Stimulated activated CD4-positive, alpha-beta T cell treated with anti-CD3 and anti-CD28 coated beads, Interleukin-2, amount 100 ng/mL, for 48 hours (primary cell): ENCODE data around the gene CDK4.
"Not testable (repeated sequence)": the region's sequence is repeated elsewhere in the genome, so short reads cannot be mapped to it uniquely, and the experiment has no call there.

Source experiments
- DNase-seq, 2 donors: peaks; one replicate each; pipeline ENCODE4 v3.0.0-alpha.2; 2020

The CDK4 gene

GRCh38 chr12:57724003-57724935 is 27.8 kb downstream of the CDK4 start:
- DNase-seq = no peak

- no peak for DNase-seq
Observed at GRCh38 chr12:57723630-57723962, 28.5 kb downstream of the CDK4 start.

GRCh38 chr12:57722716-57723629 is 29.1 kb downstream of the CDK4 start:
- no peak for DNase-seq

DNA sequence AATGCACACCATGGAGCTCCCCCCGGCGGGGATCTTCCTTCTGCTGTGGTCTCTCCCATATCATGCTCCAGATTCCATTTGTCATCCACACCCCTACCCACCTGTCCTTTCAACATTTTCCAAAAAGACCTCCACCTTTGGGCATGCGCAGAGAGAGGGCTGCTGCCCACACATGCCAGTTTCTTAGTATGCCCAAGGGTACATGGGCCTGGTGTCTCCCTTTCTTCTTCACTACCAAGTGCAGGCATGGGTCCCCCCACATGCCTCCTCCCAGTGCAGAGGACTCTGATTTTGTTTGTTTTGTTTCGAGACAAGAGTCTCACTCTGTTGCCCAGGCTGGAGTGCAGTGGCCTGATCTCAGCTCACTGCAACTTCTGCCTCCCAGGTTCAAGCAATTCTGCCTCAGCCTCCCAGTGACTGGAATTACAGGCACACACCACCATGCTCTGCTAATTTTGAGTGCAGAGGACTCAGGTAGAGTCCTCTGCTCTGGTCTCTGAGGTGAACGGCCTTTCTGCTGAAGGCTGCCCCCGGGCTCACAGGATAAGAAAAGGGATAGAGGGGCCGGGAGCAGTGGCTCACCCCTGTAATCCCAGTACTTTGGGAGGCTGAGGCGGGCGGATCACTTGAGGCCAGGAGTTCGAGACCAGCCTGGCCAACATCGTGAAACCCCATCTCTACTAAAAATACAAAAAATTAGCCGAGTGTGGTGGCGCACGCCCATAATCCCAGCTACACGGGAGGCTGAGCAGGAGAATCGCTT is 30.1 kb downstream of the CDK4 start:
- DNase-seq = not testable (repeated sequence)

DNA sequence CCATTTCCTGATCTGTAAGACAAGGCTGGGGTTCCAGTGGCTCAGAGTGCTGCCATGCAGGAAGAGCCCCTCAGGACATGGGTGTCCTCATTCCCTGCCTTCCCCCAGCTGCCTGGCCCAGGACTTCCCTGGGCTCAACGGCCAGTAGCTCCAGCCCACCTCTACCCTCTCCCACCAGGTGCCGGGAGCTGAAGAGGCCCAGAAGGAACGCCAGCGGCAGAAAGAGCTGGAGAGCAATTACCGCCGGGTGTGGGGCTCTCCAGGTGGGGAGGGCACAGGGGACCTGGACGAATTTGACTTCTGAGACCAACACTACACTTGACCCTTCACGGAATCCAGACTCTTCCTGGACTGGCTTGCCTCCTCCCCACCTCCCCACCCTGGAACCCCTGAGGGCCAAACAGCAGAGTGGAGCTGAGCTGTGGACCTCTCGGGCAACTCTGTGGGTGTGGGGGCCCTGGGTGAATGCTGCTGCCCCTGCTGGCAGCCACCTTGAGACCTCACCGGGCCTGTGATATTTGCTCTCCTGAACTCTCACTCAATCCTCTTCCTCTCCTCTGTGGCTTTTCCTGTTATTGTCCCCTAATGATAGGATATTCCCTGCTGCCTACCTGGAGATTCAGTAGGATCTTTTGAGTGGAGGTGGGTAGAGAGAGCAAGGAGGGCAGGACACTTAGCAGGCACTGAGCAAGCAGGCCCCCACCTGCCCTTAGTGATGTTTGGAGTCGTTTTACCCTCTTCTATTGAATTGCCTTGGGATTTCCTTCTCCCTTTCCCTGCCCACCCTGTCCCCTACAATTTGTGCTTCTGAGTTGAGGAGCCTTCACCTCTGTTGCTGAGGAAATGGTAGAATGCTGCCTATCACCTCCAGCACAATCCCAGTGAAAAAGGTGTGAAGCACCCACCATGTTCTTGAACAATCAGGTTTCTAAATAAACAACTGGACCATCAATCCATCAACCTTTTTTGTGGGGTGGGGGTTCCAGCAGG is 31.2 kb downstream of the CDK4 start:
- no peak for DNase-seq

- DNase-seq = no peak
Observed at GRCh38 chr12:57719777-57720605, 32.1 kb downstream of the CDK4 start.

- DNase-seq = no peak
Observed at GRCh38 chr12:57718641-57719528, 33.2 kb downstream of the CDK4 start.

GRCh38 chr12:57717846-57718640 is 34.1 kb downstream of the CDK4 start:
- DNase-seq = no peak

DNA sequence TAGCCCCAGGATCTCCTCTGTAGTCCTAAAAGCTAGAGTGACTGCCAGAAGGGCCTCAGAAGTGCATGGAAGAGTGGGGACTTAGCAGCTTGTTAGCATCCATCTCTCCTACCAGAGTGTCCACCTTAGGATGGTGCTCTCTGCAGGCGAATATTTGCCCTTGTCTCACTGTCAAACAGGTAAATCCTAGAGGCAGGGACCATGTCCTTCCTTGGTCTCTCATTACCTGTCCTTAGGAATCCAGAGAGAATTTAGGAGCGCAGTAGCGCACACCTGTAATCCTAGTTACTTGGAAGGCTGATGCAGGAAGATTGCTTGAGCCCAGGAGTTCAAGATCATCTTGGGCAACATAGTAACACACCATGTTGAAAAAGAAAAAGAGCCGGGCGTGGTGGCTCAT is 35.0 kb downstream of the CDK4 start:
- DNase-seq = no peak

DNA sequence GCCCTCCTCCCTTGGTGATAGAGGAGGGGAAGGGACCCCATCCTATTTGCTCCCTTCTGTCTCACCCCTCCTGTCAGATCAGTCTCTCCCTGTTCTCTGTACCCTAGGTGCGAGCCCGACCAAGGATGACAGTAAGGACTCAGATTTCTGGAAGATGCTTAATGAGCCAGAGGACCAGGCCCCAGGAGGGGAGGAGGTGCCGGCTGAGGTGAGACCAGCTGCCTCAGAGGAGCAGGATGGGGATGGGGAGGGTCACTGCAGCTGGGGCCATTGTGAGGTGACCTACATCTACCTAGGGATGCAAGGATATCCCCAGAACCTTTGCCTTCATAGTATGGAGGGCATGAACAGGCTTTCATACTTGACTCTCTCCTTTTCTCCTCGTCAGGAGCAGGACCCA is 35.8 kb downstream of the CDK4 start:
- DNase-seq = no peak

- no peak for DNase-seq
Observed at GRCh38 chr12:57715786-57716185, 36.3 kb downstream of the CDK4 start.

DNA sequence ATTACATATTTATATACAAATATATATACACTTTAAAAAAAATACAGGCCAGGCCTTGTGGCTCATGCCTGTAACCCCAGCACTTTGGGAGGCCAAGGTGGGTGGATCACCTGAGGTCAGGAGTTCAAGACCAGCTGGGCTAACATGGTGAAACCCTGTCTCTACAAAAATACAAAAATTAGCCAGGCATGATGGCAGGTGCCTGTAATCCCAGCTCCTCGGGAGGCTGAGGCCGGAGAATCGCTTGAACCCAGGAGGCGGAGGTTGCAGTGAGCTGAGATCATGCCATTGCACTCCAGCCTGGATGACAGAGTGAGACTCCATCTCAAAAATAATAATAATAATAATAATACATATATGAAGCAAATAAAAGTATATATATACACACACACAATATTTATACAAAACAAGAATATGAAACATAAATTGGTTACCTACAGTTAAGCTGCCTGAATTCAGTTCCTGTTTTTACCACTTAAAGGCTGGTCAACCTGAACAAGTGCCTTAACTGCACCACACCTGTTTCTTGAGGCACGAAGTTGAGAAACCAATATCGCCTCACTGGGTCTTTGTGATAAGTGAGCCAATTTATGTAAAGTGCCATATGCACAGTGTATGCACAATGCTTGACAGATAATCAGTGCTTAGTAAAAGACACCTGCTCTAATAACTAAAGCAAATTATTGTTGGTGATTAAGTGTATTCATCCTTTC is 36.9 kb downstream of the CDK4 start:
- not testable (repeated sequence) for DNase-seq

DNA sequence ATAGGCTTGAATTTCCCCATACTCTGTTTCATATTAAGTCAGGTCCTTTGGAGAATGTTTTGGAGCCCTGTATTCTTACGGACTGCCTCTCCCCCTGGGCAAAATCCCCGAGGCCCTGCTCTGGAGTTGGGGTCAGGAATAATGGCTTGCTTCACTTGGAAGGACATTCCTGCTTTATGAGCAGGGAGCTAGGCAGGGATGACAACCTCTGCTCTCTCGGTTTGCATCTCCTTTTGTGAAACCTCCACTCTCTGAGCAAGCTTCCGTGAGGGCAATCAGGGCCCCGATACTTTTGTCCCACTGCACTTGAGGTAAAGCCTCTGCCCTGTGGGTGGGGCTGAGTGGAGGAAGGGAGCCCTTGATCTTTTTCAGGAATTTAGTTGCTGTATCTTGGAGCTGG is 38.9 kb downstream of the CDK4 start:
- no peak for DNase-seq

- DNase-seq = no peak
Observed at GRCh38 chr12:57712701-57713100, 39.4 kb downstream of the CDK4 start.

- DNase-seq = no peak
Observed at GRCh38 chr12:57708296-57708695, 43.8 kb downstream of the CDK4 start.

DNA sequence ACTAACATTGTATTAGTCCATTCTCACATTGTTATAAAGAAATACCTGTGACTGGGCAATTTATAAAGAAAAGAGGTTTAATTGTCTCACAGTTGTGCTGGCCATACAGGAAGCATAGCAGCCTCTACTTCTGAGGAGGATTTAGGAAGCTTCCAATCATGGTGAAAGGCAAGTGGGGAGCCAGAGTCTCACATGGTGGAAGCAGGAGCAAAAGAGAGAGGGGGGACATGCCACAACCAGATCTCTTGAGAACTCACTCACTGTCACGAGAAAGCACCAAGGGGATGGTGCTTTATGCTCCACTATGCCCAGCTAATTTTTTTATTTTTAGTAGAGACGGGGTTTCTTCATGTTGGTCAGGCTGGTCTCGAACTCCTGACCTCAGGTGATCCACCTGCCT is 44.9 kb downstream of the CDK4 start:
- DNase-seq = no peak

GRCh38 chr12:57700317-57700716 is 51.8 kb downstream of the CDK4 start:
- DNase-seq = no peak

- no peak for DNase-seq
Observed at GRCh38 chr12:57698414-57698813, 53.7 kb downstream of the CDK4 start.
